PC-3 (cell line): ENCODE data around the gene TTC7B. TPM values are rescaled to one million over a fixed set of nuclear protein-coding genes. Genes with fewer than 3 reads are reported as not detected.

ENCODE experiments used
- ATAC-seq: fragments of 200-7000 bp; cut with Tn5 transposase; 2 replicates; pipeline ENCODE4 v1.9.1; 2020; ENCODE audit warnings: mild to moderate bottlenecking, moderate library complexity
- BruUV-seq: library from RNA; stranded (reverse); fragments of 400-500 nt; replicated peaks from 2 replicates; lab custom pipeline; 2021; lab: Mats Ljungman, UMichigan
- CTCF ChIA-PET: fragments of 300-600 bp; sonication (Branson Sonifier 250); formaldehyde crosslinking; loops from one replicate; lab custom pipeline; 2022; ENCODE audit warnings: antibody characterized with exemption; lab: Charles Lee
- POLR2A ChIA-PET: fragments of 300-600 bp; sonication (Branson Sonifier 250); formaldehyde crosslinking; loops from one replicate; lab custom pipeline; 2022; ENCODE audit warnings: antibody characterized with exemption; ENCODE audit not compliant: unreplicated experiment; lab: Charles Lee
- DNase-seq: peaks from one replicate; pipeline ENCODE4 v3.0.0-alpha.2; 2015
- H2AFZ ChIP-seq: fragments of 300-600 bp; sonication (generic); 2 replicates; pipeline ENCODE4 v1.6.0; 2016; ENCODE audit warnings: antibody characterized with exemption, low read length
- H3F3A ChIP-seq: fragments of 300-600 bp; sonication (generic); one replicate; pipeline ENCODE4 v1.6.0; 2017; ENCODE audit warnings: antibody characterized with exemption, low read length, control low read depth, mild to moderate bottlenecking; ENCODE audit not compliant: unreplicated experiment
- H3K27ac ChIP-seq: fragments of 300-600 bp; sonication (generic); 2 replicates; pipeline ENCODE4 v1.5.1; 2016; ENCODE audit warnings: mild to moderate bottlenecking, low read length
- H3K27me3 ChIP-seq: fragments of 300-600 bp; sonication (generic); 2 replicates; pipeline ENCODE4 v1.6.1; 2016; ENCODE audit warnings: low read length, mixed read lengths
- H3K36me3 ChIP-seq: fragments of 300-600 bp; sonication (generic); 2 replicates; pipeline ENCODE4 v1.6.1; 2016; ENCODE audit warnings: low read depth, mixed run types, low read length, mixed read lengths
- H3K4me1 ChIP-seq: fragments of 300-600 bp; sonication (generic); 2 replicates; pipeline ENCODE4 v1.5.1; 2016; ENCODE audit warnings: low read length; ENCODE audit not compliant: insufficient read depth
- H3K4me2 ChIP-seq: fragments of 300-600 bp; sonication (generic); 2 replicates; pipeline ENCODE4 v1.6.0; 2016; ENCODE audit warnings: low read length
- H3K4me3 ChIP-seq: fragments of 300-600 bp; sonication (generic); 2 replicates; pipeline ENCODE4 v1.5.1; 2016; ENCODE audit warnings: mild to moderate bottlenecking, low read length, mixed read lengths
- H3K79me2 ChIP-seq: fragments of 300-600 bp; sonication (generic); 2 replicates; pipeline ENCODE4 v1.6.1; 2017; ENCODE audit warnings: low read length, mixed read lengths
- H3K9ac ChIP-seq: fragments of 300-600 bp; sonication (generic); 2 replicates; pipeline ENCODE4 v1.6.0; 2016; ENCODE audit warnings: mild to moderate bottlenecking, low read length
- H3K9me2 ChIP-seq: fragments of 300-600 bp; sonication (generic); replicated peaks from 2 replicates; pipeline ENCODE4 v1.6.1; 2016; ENCODE audit warnings: mixed run types, low read length, mixed read lengths
- H3K9me3 ChIP-seq: fragments of 300-600 bp; sonication (generic); 2 replicates; pipeline ENCODE4 v1.6.1; 2016; ENCODE audit warnings: low read length, mixed read lengths
- H4K20me1 ChIP-seq: fragments of 300-600 bp; sonication (generic); 2 replicates; pipeline ENCODE4 v1.6.1; 2016; ENCODE audit warnings: low read length, mixed read lengths
- EZH2 ChIP-seq: fragments of 300-600 bp; sonication (generic); IDR thresholded peaks from one replicate; pipeline ENCODE4 v1.6.1; 2017; ENCODE audit warnings: antibody characterized with exemption, mild to moderate bottlenecking, low read length; ENCODE audit not compliant: unreplicated experiment
- EZH2phosphoT487 ChIP-seq: fragments of 300-600 bp; sonication (generic); IDR thresholded peaks from 2 replicates; pipeline ENCODE4 v1.6.1; 2018; ENCODE audit warnings: mild to moderate bottlenecking, antibody characterized with exemption, low read length, borderline replicate concordance
- intact Hi-C: fragments of 100-400 bp; cut with micrococcal nuclease; formaldehyde crosslinking; loops from 2 replicates; pipeline ENCODE4 v1.9.0; 2023
- total RNA-seq: library from RNA; depleted of rRNA; stranded (reverse); fragments of >200 nt; gene quantifications from 2 replicates; pipeline ENCODE4 v1.2.3, GENCODE V29; 2014
- TF ChIP-seq, protein P1 (sequence below): fragments of 300-600 bp; sonication (generic); conservative IDR thresholded peaks from 2 replicates; pipeline ENCODE4 v1.5.1; 2017; ENCODE audit warnings: antibody characterized with exemption, low read depth, mild to moderate bottlenecking, low read length

The TTC7B gene
- total RNA-seq, 1 experiment from 2014 or later, result 45.6 TPM

DNA sequence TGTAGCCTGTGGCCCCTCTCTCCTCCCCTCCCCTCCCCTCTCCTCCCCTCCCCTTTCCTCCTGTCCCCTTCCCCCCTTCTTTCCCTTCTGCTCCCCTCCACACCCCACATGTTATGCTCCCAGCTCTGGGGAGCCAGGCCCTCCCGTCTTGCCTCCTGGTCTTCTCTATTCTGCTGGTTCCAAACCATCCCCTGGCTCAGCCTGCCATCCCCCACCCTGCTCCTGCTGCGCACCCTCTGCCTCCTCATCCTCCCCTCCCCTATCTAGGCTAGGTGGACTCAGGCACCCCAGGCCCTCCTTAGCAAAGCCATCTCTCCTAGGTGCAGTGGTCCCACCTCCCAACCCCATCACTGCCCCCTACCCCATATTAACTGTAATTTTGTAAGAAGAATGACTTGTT, 319.9 kb downstream of the TTC7B start:
- DNase-seq (no peak), ATAC-seq (no peak)
- Histone ChIP-seq H4K20me1 (no peaks in the 10 kb centered on the region), H3K9ac (no peak overlapping the region), H3K9me2 (no peaks in the 10 kb centered on the region), H3K36me3 (no peaks in the 10 kb centered on the region), H3K79me2 (no peaks in the 10 kb centered on the region), H3K4me2 (no peak overlapping the region), H3K4me1 (no peaks in the 10 kb centered on the region), H3K27me3 (no peaks in the 10 kb centered on the region; the same call in 1 of the 2 replicates), H3K4me3 (no peak overlapping the region), H3K27ac (no peak overlapping the region), H2AFZ (no peak overlapping the region), H3F3A (no peaks in the 10 kb centered on the region), H3K9me3 (no peaks in the 10 kb centered on the region)
- intact Hi-C loops, result loop anchor here (5.0 kb wide), 1 partner anchor 129 kb away; no protein-coding TSS in a partner anchor
- TF ChIP-seq EZH2, result no peak
- TF ChIP-seq EZH2phosphoT487, result no peak
- TF ChIP-seq, protein P1, sequence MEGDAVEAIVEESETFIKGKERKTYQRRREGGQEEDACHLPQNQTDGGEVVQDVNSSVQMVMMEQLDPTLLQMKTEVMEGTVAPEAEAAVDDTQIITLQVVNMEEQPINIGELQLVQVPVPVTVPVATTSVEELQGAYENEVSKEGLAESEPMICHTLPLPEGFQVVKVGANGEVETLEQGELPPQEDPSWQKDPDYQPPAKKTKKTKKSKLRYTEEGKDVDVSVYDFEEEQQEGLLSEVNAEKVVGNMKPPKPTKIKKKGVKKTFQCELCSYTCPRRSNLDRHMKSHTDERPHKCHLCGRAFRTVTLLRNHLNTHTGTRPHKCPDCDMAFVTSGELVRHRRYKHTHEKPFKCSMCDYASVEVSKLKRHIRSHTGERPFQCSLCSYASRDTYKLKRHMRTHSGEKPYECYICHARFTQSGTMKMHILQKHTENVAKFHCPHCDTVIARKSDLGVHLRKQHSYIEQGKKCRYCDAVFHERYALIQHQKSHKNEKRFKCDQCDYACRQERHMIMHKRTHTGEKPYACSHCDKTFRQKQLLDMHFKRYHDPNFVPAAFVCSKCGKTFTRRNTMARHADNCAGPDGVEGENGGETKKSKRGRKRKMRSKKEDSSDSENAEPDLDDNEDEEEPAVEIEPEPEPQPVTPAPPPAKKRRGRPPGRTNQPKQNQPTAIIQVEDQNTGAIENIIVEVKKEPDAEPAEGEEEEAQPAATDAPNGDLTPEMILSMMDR, result no peak
- BruUV-seq, result no TSS peak
- ChIA-PET POLR2A (no interaction called here), CTCF (no interaction called here)

- no peak overlapping the region for H2AFZ ChIP-seq
- no peaks in the 10 kb centered on the region for H3K79me2 ChIP-seq
- DNase-seq (peak; percentile 69), ATAC-seq (peak; percentile 63)
- H3K4me3 ChIP-seq, result no peak overlapping the region
- intact Hi-C loops, result loop anchor here (5.0 kb wide), 1 partner anchor 128 kb away; no protein-coding TSS in a partner anchor
- no peak overlapping the region for H3K9ac ChIP-seq
- BruUV-seq, result no TSS peak
- CTCF ChIA-PET, result no interaction called here
- H3K27me3 ChIP-seq, result peaks cover 7% of the 10 kb centered on the region; the same call in 1 of the 2 replicates
- POLR2A ChIA-PET, result no interaction called here
- H3F3A ChIP-seq, result no peaks in the 10 kb centered on the region
- no peaks in the 10 kb centered on the region for H3K9me2 ChIP-seq
- no peaks in the 10 kb centered on the region for H4K20me1 ChIP-seq
- H3K4me2 ChIP-seq, result no peak overlapping the region
- H3K9me3 ChIP-seq, result no peaks in the 10 kb centered on the region
- H3K36me3 ChIP-seq, result no peaks in the 10 kb centered on the region
- H3K27ac ChIP-seq, result no peak overlapping the region
- TF ChIP-seq, protein P1, result no peak
- TF ChIP-seq EZH2phosphoT487 (no peak), EZH2 (no peak)
- no peaks in the 10 kb centered on the region for H3K4me1 ChIP-seq
These were observed 320.6 kb downstream of the TTC7B start for GRCh38 chr14:90495357-90496276.
